Measurements from ENCODE around the gene DCPS.

GRCh38 chr11:126340960-126341606 lies 37.2 kb downstream of the DCPS start:
- TF ChIP-seq CTCF (IDR thresholded peaks at IDR 0.05; ENCODE audit: insufficient read depth, low read length, poor library complexity, severe bottlenecking) (no peak), EZH2phosphoT487 (conservative IDR thresholded peaks at IDR 0.05; ENCODE audit: low read length) (no peak)

All from SU-DHL-6 (cell line).